HL-60 (cell line): ENCODE results near the gene MAD1L1.

Experiments used
- GABPA ChIP-seq: IDR thresholded peaks from 2 replicates; pipeline ENCODE4 v1.6.1; 2012; ENCODE audit warnings: low read depth
- POLR2AphosphoS5 ChIP-seq: IDR thresholded peaks from 2 replicates; pipeline ENCODE4 v1.6.1; 2012; ENCODE audit warnings: low read depth
- TF ChIP-seq, protein P1 (sequence below): IDR thresholded peaks from one replicate; pipeline ENCODE4 v1.5.1; 2011; ENCODE audit warnings: low read length, control low read depth, inconsistent platforms; ENCODE audit not compliant: insufficient read depth
- TF ChIP-seq, protein P2 (sequence below): IDR thresholded peaks from 2 replicates; pipeline ENCODE4 v1.6.1; 2012; ENCODE audit warnings: low read depth; ENCODE audit not compliant: insufficient replicate concordance

DNA sequence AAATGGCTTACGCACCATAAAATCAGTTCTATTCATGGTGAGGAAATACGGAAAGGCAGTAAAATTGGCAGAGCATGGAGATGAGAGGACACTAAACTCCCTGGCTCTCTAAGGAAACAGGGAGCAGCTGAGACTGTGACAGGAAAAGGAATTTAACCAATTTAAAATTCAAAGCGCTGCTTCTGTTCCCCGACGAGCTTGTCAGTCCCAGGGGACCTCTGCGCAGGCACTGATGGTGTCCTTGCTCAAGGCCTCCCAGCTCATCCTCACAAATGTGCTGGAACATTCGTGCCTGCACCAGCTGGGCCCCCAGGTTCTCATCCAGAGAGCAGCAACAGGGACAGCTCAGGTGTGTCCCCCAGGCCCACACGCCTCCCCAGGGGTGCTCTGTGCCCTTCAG is 101.4 kb downstream of the MAD1L1 start:
- TF ChIP-seq, protein P1, sequence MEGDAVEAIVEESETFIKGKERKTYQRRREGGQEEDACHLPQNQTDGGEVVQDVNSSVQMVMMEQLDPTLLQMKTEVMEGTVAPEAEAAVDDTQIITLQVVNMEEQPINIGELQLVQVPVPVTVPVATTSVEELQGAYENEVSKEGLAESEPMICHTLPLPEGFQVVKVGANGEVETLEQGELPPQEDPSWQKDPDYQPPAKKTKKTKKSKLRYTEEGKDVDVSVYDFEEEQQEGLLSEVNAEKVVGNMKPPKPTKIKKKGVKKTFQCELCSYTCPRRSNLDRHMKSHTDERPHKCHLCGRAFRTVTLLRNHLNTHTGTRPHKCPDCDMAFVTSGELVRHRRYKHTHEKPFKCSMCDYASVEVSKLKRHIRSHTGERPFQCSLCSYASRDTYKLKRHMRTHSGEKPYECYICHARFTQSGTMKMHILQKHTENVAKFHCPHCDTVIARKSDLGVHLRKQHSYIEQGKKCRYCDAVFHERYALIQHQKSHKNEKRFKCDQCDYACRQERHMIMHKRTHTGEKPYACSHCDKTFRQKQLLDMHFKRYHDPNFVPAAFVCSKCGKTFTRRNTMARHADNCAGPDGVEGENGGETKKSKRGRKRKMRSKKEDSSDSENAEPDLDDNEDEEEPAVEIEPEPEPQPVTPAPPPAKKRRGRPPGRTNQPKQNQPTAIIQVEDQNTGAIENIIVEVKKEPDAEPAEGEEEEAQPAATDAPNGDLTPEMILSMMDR, result no peak
- TF ChIP-seq POLR2AphosphoS5, result no peak
- TF ChIP-seq, protein P2, sequence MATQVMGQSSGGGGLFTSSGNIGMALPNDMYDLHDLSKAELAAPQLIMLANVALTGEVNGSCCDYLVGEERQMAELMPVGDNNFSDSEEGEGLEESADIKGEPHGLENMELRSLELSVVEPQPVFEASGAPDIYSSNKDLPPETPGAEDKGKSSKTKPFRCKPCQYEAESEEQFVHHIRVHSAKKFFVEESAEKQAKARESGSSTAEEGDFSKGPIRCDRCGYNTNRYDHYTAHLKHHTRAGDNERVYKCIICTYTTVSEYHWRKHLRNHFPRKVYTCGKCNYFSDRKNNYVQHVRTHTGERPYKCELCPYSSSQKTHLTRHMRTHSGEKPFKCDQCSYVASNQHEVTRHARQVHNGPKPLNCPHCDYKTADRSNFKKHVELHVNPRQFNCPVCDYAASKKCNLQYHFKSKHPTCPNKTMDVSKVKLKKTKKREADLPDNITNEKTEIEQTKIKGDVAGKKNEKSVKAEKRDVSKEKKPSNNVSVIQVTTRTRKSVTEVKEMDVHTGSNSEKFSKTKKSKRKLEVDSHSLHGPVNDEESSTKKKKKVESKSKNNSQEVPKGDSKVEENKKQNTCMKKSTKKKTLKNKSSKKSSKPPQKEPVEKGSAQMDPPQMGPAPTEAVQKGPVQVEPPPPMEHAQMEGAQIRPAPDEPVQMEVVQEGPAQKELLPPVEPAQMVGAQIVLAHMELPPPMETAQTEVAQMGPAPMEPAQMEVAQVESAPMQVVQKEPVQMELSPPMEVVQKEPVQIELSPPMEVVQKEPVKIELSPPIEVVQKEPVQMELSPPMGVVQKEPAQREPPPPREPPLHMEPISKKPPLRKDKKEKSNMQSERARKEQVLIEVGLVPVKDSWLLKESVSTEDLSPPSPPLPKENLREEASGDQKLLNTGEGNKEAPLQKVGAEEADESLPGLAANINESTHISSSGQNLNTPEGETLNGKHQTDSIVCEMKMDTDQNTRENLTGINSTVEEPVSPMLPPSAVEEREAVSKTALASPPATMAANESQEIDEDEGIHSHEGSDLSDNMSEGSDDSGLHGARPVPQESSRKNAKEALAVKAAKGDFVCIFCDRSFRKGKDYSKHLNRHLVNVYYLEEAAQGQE, result no peak
- TF ChIP-seq GABPA, result no peak
